IPS-15b (cell line): ENCODE measurements around the gene MYO18A.

Source experiments
- H3K27me3 ChIP-seq: one replicate; pipeline ENCODE4 v1.6.1; 2013; ENCODE audit warnings: low read length; ENCODE audit not compliant: control insufficient read depth, insufficient read depth
- H3K36me3 ChIP-seq: one replicate; pipeline ENCODE4 v1.6.1; 2013; ENCODE audit warnings: low read length; ENCODE audit not compliant: control insufficient read depth, insufficient read depth
- H3K4me1 ChIP-seq: one replicate; pipeline ENCODE4 v1.6.1; 2013; ENCODE audit warnings: mild to moderate bottlenecking, low read length; ENCODE audit not compliant: control insufficient read depth, insufficient read depth
- H3K4me3 ChIP-seq: one replicate; pipeline ENCODE4 v1.5.1; 2013; ENCODE audit warnings: low read depth, low read length
- H3K9ac ChIP-seq: one replicate; pipeline ENCODE4 v1.6.1; 2013; ENCODE audit warnings: low read depth, mild to moderate bottlenecking, low read length
- H3K9me3 ChIP-seq: one replicate; pipeline ENCODE4 v1.6.1; 2013; ENCODE audit warnings: mild to moderate bottlenecking, low read length; ENCODE audit not compliant: control insufficient read depth, insufficient read depth

The MYO18A gene

GRCh38 chr17:29073520-29073919, 106.7 kb downstream of the MYO18A start:
- H3K9me3 ChIP-seq, result no peaks in the 10 kb centered on the region
- peaks cover 16% of the 10 kb centered on the region for H3K4me1 ChIP-seq
- H3K36me3 ChIP-seq, result peaks cover 6% of the 10 kb centered on the region
- no peaks in the 10 kb centered on the region for H3K27me3 ChIP-seq
- H3K4me3 ChIP-seq, result no peak overlapping the region
- H3K9ac ChIP-seq, result no peak overlapping the region

- Histone ChIP-seq H3K36me3 (peaks cover 6% of the 10 kb centered on the region), H3K4me3 (no peak overlapping the region), H3K9me3 (no peaks in the 10 kb centered on the region), H3K4me1 (peaks cover 16% of the 10 kb centered on the region), H3K27me3 (no peaks in the 10 kb centered on the region), H3K9ac (no peak overlapping the region)
These were observed 107.2 kb downstream of the MYO18A start for GRCh38 chr17:29073045-29073444.

GRCh38 chr17:29071303-29071702, 108.9 kb downstream of the MYO18A start:
- no peaks in the 10 kb centered on the region for H3K27me3 ChIP-seq
- peaks cover 12% of the 10 kb centered on the region for H3K4me1 ChIP-seq
- H3K9ac ChIP-seq, result no peak overlapping the region
- H3K4me3 ChIP-seq, result no peak overlapping the region
- H3K36me3 ChIP-seq, result peaks cover 4% of the 10 kb centered on the region
- no peaks in the 10 kb centered on the region for H3K9me3 ChIP-seq

- Histone ChIP-seq H3K9me3 (no peaks in the 10 kb centered on the region), H3K36me3 (peaks cover 4% of the 10 kb centered on the region), H3K9ac (no peak overlapping the region), H3K27me3 (no peaks in the 10 kb centered on the region), H3K4me3 (no peak overlapping the region), H3K4me1 (peaks cover 12% of the 10 kb centered on the region)
These were observed 109.4 kb downstream of the MYO18A start for GRCh38 chr17:29070781-29071180.

- H3K9me3 ChIP-seq, result no peaks in the 10 kb centered on the region
- no peak overlapping the region for H3K9ac ChIP-seq
- H3K27me3 ChIP-seq, result no peaks in the 10 kb centered on the region
- H3K36me3 ChIP-seq, result peaks cover 4% of the 10 kb centered on the region
- no peak overlapping the region for H3K4me3 ChIP-seq
- H3K4me1 ChIP-seq, result peaks cover 12% of the 10 kb centered on the region
These were observed 109.9 kb downstream of the MYO18A start for GRCh38 chr17:29070308-29070707.

GRCh38 chr17:29069526-29070041, 110.6 kb downstream of the MYO18A start:
- no peak overlapping the region for H3K9ac ChIP-seq

GRCh38 chr17:29068818-29069217, 111.4 kb downstream of the MYO18A start:
- H3K9ac ChIP-seq, result no peak overlapping the region
- H3K4me3 ChIP-seq, result no peak overlapping the region
- peaks cover 12% of the 10 kb centered on the region for H3K4me1 ChIP-seq
- H3K36me3 ChIP-seq, result no peaks in the 10 kb centered on the region
- no peaks in the 10 kb centered on the region for H3K27me3 ChIP-seq
- H3K9me3 ChIP-seq, result no peaks in the 10 kb centered on the region

More at GRCh38 chr17:29069526-29070041, 110.6 kb downstream of the MYO18A start:
- Histone ChIP-seq H3K4me1 (peaks cover 12% of the 10 kb centered on the region), H3K36me3 (peaks cover 1% of the 10 kb centered on the region), H3K27me3 (no peaks in the 10 kb centered on the region), H3K9me3 (no peaks in the 10 kb centered on the region), H3K4me3 (no peak overlapping the region)

GRCh38 chr17:29066606-29067005, 113.6 kb downstream of the MYO18A start:
- Histone ChIP-seq H3K9me3 (no peaks in the 10 kb centered on the region), H3K27me3 (no peaks in the 10 kb centered on the region), H3K4me3 (no peak overlapping the region), H3K36me3 (no peaks in the 10 kb centered on the region), H3K9ac (no peak overlapping the region), H3K4me1 (peaks cover 12% of the 10 kb centered on the region)

GRCh38 chr17:29066047-29066446, 114.2 kb downstream of the MYO18A start:
- Histone ChIP-seq H3K4me1 (peaks cover 18% of the 10 kb centered on the region), H3K4me3 (no peak overlapping the region), H3K9ac (no peak overlapping the region), H3K27me3 (no peaks in the 10 kb centered on the region), H3K9me3 (no peaks in the 10 kb centered on the region), H3K36me3 (no peaks in the 10 kb centered on the region)

- H3K36me3 ChIP-seq, result no peaks in the 10 kb centered on the region
- H3K9me3 ChIP-seq, result no peaks in the 10 kb centered on the region
- no peak overlapping the region for H3K9ac ChIP-seq
- no peaks in the 10 kb centered on the region for H3K27me3 ChIP-seq
- no peak overlapping the region for H3K4me3 ChIP-seq
- H3K4me1 ChIP-seq, result peaks cover 21% of the 10 kb centered on the region
These were observed 116.2 kb downstream of the MYO18A start for GRCh38 chr17:29063992-29064391.

GRCh38 chr17:29062215-29062614, 118.0 kb downstream of the MYO18A start:
- peaks cover 21% of the 10 kb centered on the region for H3K4me1 ChIP-seq

GRCh38 chr17:29061036-29061435, 119.2 kb downstream of the MYO18A start:
- Histone ChIP-seq H3K9me3 (no peaks in the 10 kb centered on the region), H3K4me1 (peaks cover 21% of the 10 kb centered on the region), H3K9ac (no peak overlapping the region), H3K36me3 (no peaks in the 10 kb centered on the region), H3K27me3 (no peaks in the 10 kb centered on the region), H3K4me3 (no peak overlapping the region)

More at GRCh38 chr17:29062215-29062614, 118.0 kb downstream of the MYO18A start:
- no peak overlapping the region for H3K9ac ChIP-seq
- H3K27me3 ChIP-seq, result no peaks in the 10 kb centered on the region
- H3K9me3 ChIP-seq, result no peaks in the 10 kb centered on the region
- no peak overlapping the region for H3K4me3 ChIP-seq
- no peaks in the 10 kb centered on the region for H3K36me3 ChIP-seq
